DLD1 (cell line): ENCODE measurements around the gene PHACTR3.

Experiments
- in situ Hi-C: cut with HindIII; loops from 2 replicates; pipeline ENCODE4 v1.10.0; 2017; ENCODE audit warnings: low sequenced_read_pairs

PHACTR3 gene

GRCh38 chr20:59645271-59645670 lies 40.9 kb downstream of the PHACTR3 start:
- in situ Hi-C loops: no loop called here

- in situ Hi-C loops: no loop called here
Measured at GRCh38 chr20:59645761-59646171, 41.4 kb downstream of the PHACTR3 start.

GRCh38 chr20:59646487-59646886 lies 42.1 kb downstream of the PHACTR3 start:
- in situ Hi-C loops: no loop called here

GRCh38 chr20:59647271-59647670 lies 42.9 kb downstream of the PHACTR3 start:
- in situ Hi-C loops: no loop called here

GRCh38 chr20:59648466-59649070 lies 44.2 kb downstream of the PHACTR3 start:
- in situ Hi-C loops: no loop called here

- in situ Hi-C loops: no loop called here
Measured at GRCh38 chr20:59650418-59650817, 46.1 kb downstream of the PHACTR3 start.

GRCh38 chr20:59652381-59652780 lies 48.0 kb downstream of the PHACTR3 start:
- in situ Hi-C loops: no loop called here

- in situ Hi-C loops: no loop called here
Measured at GRCh38 chr20:59656417-59656816, 52.1 kb downstream of the PHACTR3 start.

GRCh38 chr20:59657459-59658046 lies 53.2 kb downstream of the PHACTR3 start:
- in situ Hi-C loops: no loop called here

GRCh38 chr20:59660471-59660870 lies 56.1 kb downstream of the PHACTR3 start:
- in situ Hi-C loops: no loop called here

GRCh38 chr20:59661153-59661552 lies 56.8 kb downstream of the PHACTR3 start:
- in situ Hi-C loops: no loop called here

GRCh38 chr20:59661621-59662020 lies 57.3 kb downstream of the PHACTR3 start:
- in situ Hi-C loops: no loop called here

GRCh38 chr20:59662161-59662560 lies 57.8 kb downstream of the PHACTR3 start:
- in situ Hi-C loops: no loop called here

- in situ Hi-C loops: no loop called here
Measured at GRCh38 chr20:59662856-59663512, 58.6 kb downstream of the PHACTR3 start.

- in situ Hi-C loops: no loop called here
Measured at GRCh38 chr20:59663513-59664060, 59.2 kb downstream of the PHACTR3 start.

- in situ Hi-C loops: no loop called here
Measured at GRCh38 chr20:59664421-59664941, 60.1 kb downstream of the PHACTR3 start.

GRCh38 chr20:59665656-59666555 lies 61.6 kb downstream of the PHACTR3 start:
- in situ Hi-C loops: no loop called here

GRCh38 chr20:59666586-59666985 lies 62.2 kb downstream of the PHACTR3 start:
- in situ Hi-C loops: no loop called here

- in situ Hi-C loops: no loop called here
Measured at GRCh38 chr20:59667131-59667530, 62.8 kb downstream of the PHACTR3 start.

- in situ Hi-C loops: no loop called here
Measured at GRCh38 chr20:59667981-59668515, 63.7 kb downstream of the PHACTR3 start.
